ENCODE measurements around the gene PSMG3. TPM values are rescaled to one million over a fixed set of nuclear protein-coding genes. Genes with fewer than 3 reads are reported as not detected.
A peak's percentile ranks its signal among the peaks of the same experiment; 100 is the strongest.

The PSMG3 gene
- total RNA-seq, 1 experiment from 2014 or later = 63.0 TPM

DNA sequence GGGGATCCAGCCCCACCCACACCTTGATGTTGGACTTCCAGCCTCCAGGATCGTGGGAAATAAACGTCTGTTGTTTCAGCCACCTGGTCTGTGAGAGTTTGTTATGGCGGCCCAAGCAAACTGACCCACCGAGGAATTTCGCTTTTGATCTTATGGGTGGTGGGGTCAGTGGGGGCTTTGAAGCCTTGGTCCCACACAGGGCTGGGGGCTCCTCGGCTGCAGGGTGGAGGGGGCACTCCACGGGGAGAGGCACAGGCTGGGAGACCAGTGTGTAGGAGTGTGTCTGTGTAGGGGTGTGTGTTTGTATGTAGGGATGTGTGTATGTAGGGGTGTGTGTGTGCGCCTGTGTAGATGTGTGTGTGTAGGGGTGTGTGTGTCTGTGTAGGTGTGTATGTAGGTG lies 48.1 kb upstream of the PSMG3 start:
- Histone ChIP-seq H3K4me1 (ENCODE audit: insufficient read depth, low read length) (no peaks in the 10 kb centered on the region), H3K4ac (ENCODE audit: low read depth, low read length) (no peak overlapping the region), H3K27me3 (ENCODE audit: insufficient read depth, low read length) (no peaks in the 10 kb centered on the region), H3K79me1 (ENCODE audit: insufficient read depth, low read depth, low read length, poor library complexity, severe bottlenecking) (no peaks in the 10 kb centered on the region), H4K5ac (ENCODE audit: insufficient read length, low read depth, low read length) (no peak overlapping the region), H4K91ac (ENCODE audit: insufficient read length, low read depth, low read length) (no peak overlapping the region), H2AFZ (ENCODE audit: low read length) (no peak overlapping the region), H3K14ac (ENCODE audit: insufficient read depth, low read length) (no peak overlapping the region), H3K9ac (ENCODE audit: extremely low read depth, insufficient read length, low read length) (no peak overlapping the region), H3K23me2 (ENCODE audit: insufficient read length, low read depth, low read length, poor library complexity, severe bottlenecking) (no peaks in the 10 kb centered on the region), H3K27ac (ENCODE audit: insufficient read length, low read depth, low read length) (no peak overlapping the region), H2BK120ac (ENCODE audit: low read depth, low read length, poor library complexity, severe bottlenecking) (no peak overlapping the region), H3K4me2 (ENCODE audit: insufficient read depth, insufficient read length, low read length) (no peak overlapping the region), H4K20me1 (ENCODE audit: control insufficient read depth, insufficient read depth, insufficient read length) (no peaks in the 10 kb centered on the region), H3K18ac (ENCODE audit: insufficient read length, low read depth, low read length) (no peak overlapping the region), H2BK20ac (ENCODE audit: low read depth, low read length, poor library complexity, severe bottlenecking) (no peak overlapping the region), H2BK15ac (ENCODE audit: low read depth, low read length) (no peak overlapping the region), H3K9me3 (ENCODE audit: control insufficient read depth, low read depth, low read length) (no peaks in the 10 kb centered on the region), H4K8ac (replicated peaks; ENCODE audit: insufficient read length, low read depth, low read length) (no peak overlapping the region), H2AK5ac (ENCODE audit: insufficient read length, low read length) (no peak overlapping the region), H3K23ac (ENCODE audit: insufficient read length, low read depth, low read length) (no peak overlapping the region), H3K79me2 (ENCODE audit: insufficient read depth, low read length) (no peaks in the 10 kb centered on the region), H3T11ph (ENCODE audit: low read length) (no peak overlapping the region), H3K56ac (ENCODE audit: insufficient read length, low read depth, low read length) (no peak overlapping the region), H2BK5ac (ENCODE audit: insufficient read length, low read length) (no peak overlapping the region), H2BK12ac (ENCODE audit: insufficient read length, low read depth, low read length) (no peak overlapping the region)
- TF ChIP-seq, protein P1, sequence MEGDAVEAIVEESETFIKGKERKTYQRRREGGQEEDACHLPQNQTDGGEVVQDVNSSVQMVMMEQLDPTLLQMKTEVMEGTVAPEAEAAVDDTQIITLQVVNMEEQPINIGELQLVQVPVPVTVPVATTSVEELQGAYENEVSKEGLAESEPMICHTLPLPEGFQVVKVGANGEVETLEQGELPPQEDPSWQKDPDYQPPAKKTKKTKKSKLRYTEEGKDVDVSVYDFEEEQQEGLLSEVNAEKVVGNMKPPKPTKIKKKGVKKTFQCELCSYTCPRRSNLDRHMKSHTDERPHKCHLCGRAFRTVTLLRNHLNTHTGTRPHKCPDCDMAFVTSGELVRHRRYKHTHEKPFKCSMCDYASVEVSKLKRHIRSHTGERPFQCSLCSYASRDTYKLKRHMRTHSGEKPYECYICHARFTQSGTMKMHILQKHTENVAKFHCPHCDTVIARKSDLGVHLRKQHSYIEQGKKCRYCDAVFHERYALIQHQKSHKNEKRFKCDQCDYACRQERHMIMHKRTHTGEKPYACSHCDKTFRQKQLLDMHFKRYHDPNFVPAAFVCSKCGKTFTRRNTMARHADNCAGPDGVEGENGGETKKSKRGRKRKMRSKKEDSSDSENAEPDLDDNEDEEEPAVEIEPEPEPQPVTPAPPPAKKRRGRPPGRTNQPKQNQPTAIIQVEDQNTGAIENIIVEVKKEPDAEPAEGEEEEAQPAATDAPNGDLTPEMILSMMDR (conservative IDR thresholded peaks at IDR 0.05) = no peak
- Mint-ChIP-seq H3K27ac (peak overlapping the region in 1 of 3 experiments; percentile 39; a peak in 3 of 7 replicates), H3K4me1 (peaks cover 0 to 9% of the 10 kb centered on the region in 2 experiments; a peak in 1 of 4 replicates), H3K36me3 (ENCODE audit: insufficient read depth in 1 of 3, low read depth in 3 of 3) (no peaks in the 10 kb centered on the region), H3K27me3 (ENCODE audit: low read depth) (peaks cover 2% of the 10 kb centered on the region), H3K4me3 (no peak overlapping the region), H3K9me3 (peaks cover 3 to 4% of the 10 kb centered on the region in 2 experiments; a peak in 2 of 5 replicates)
- no CpG with 5 or more reads among the region's 8 CpGs for WGBS (ENCODE audit: extremely low coverage, insufficient read length, low lambda C conversion rate)
- DNase-seq = no peak

Data from H9 (cell line).